SJSA1 (cell line): Measurements from ENCODE around the gene CDH26. TPM values are rescaled to one million over a fixed set of nuclear protein-coding genes. Genes with fewer than 3 reads are reported as not detected.
A peak's percentile ranks its signal among the peaks of the same experiment; 100 is the strongest.

Experiments
- DNase-seq, 2 experiments: peaks; one replicate each; pipeline ENCODE4 v3.0.0-alpha.2; 2015 to 2020; ENCODE audit warnings: low spot score in 2 of 2, low read depth in 1 of 2
- H3K27ac ChIP-seq: fragments of 250-450 bp; sonication (Bioruptor Pico); 2 replicates; pipeline ENCODE4 v1.5.1; 2020; ENCODE audit warnings: mild to moderate bottlenecking, moderate library complexity
- H3K27me3 ChIP-seq: fragments of 250-450 bp; sonication (Bioruptor Pico); replicated peaks from 2 replicates; pipeline ENCODE4 v1.5.1; 2020; ENCODE audit warnings: mild to moderate bottlenecking, moderate library complexity
- H3K36me3 ChIP-seq: fragments of 250-450 bp; sonication (Bioruptor Pico); 2 replicates; pipeline ENCODE4 v1.5.1; 2020; ENCODE audit warnings: mild to moderate bottlenecking
- H3K4me1 ChIP-seq: fragments of 250-450 bp; sonication (Bioruptor Pico); replicated peaks from 2 replicates; pipeline ENCODE4 v1.6.1; 2021; ENCODE audit warnings: mild to moderate bottlenecking
- H3K4me3 ChIP-seq: fragments of 250-450 bp; sonication (Bioruptor Pico); 2 replicates; pipeline ENCODE4 v1.5.1; 2020; ENCODE audit warnings: mild to moderate bottlenecking
- H3K9me3 ChIP-seq: fragments of 250-450 bp; sonication (Bioruptor Pico); replicated peaks from 2 replicates; pipeline ENCODE4 v1.5.1; 2020; ENCODE audit warnings: mild to moderate bottlenecking
- total RNA-seq: library from RNA; depleted of rRNA; stranded (reverse); fragments of >200 nt; shearing (Covaris generic); gene quantifications from 2 replicates; pipeline ENCODE4 v1.2.3, GENCODE V29; 2014; rRNA removed

CDH26 gene
- total RNA-seq, result not detected in 2 replicates

- no peak for DNase-seq
These were observed at the start of gene CDH26 for GRCh38 chr20:59958123-59958522. Gene CDH26 (plus strand): TSS chr20:59958423. CDS start chr20:59958727, 304 bp downstream.

GRCh38 chr20:59908855-59909254, 49.4 kb upstream of the CDH26 start:
- H3K4me1 ChIP-seq, result no peaks in the 10 kb centered on the region
- DNase-seq, result no peak
- H3K4me3 ChIP-seq, result no peak overlapping the region
- no peaks in the 10 kb centered on the region; the same call in 1 of the 2 replicates for H3K9me3 ChIP-seq
- no peaks in the 10 kb centered on the region; the same call in 1 of the 2 replicates for H3K27me3 ChIP-seq
- H3K27ac ChIP-seq, result no peak overlapping the region
- no peaks in the 10 kb centered on the region for H3K36me3 ChIP-seq

More at GRCh38 chr20:59958123-59958522, at the start of gene CDH26:
- no peaks in the 10 kb centered on the region for H3K9me3 ChIP-seq
- H3K27me3 ChIP-seq, result peaks cover 18% of the 10 kb centered on the region
- no peaks in the 10 kb centered on the region for H3K36me3 ChIP-seq
- H3K4me1 ChIP-seq, result no peaks in the 10 kb centered on the region
- no peak within 1 kb of the TSS for H3K27ac ChIP-seq
- H3K4me3 ChIP-seq, result no peak within 1 kb of the TSS

- Histone ChIP-seq H3K27ac (no peak overlapping the region), H3K36me3 (no peaks in the 10 kb centered on the region), H3K4me1 (no peaks in the 10 kb centered on the region), H3K27me3 (no peaks in the 10 kb centered on the region), H3K4me3 (no peak overlapping the region), H3K9me3 (no peaks in the 10 kb centered on the region; the same call in 1 of the 2 replicates)
- DNase-seq, result no peak
These were observed 47.2 kb upstream of the CDH26 start for GRCh38 chr20:59911041-59911440.

GRCh38 chr20:59912609-59913008, 45.6 kb upstream of the CDH26 start:
- no peak for DNase-seq
- Histone ChIP-seq H3K4me1 (no peaks in the 10 kb centered on the region), H3K27me3 (no peaks in the 10 kb centered on the region), H3K27ac (no peak overlapping the region), H3K36me3 (no peaks in the 10 kb centered on the region), H3K4me3 (no peak overlapping the region), H3K9me3 (no peaks in the 10 kb centered on the region; the same call in 1 of the 2 replicates)

GRCh38 chr20:59920944-59921343, 37.3 kb upstream of the CDH26 start:
- Histone ChIP-seq H3K27me3 (no peaks in the 10 kb centered on the region), H3K27ac (peak overlapping the region; percentile 25), H3K9me3 (no peaks in the 10 kb centered on the region), H3K4me3 (no peak overlapping the region), H3K36me3 (no peaks in the 10 kb centered on the region), H3K4me1 (peaks cover 14% of the 10 kb centered on the region)
- peak in 1 of 2 experiments; percentile 45 for DNase-seq

GRCh38 chr20:59923514-59923913, 34.7 kb upstream of the CDH26 start:
- Histone ChIP-seq H3K4me3 (no peak overlapping the region), H3K9me3 (no peaks in the 10 kb centered on the region), H3K27ac (no peak overlapping the region), H3K27me3 (no peaks in the 10 kb centered on the region), H3K4me1 (peaks cover 14% of the 10 kb centered on the region), H3K36me3 (no peaks in the 10 kb centered on the region)
- DNase-seq, result no peak

- H3K36me3 ChIP-seq, result no peaks in the 10 kb centered on the region
- no peak for DNase-seq
- no peaks in the 10 kb centered on the region for H3K9me3 ChIP-seq
- H3K4me1 ChIP-seq, result peaks cover 12% of the 10 kb centered on the region
- no peak overlapping the region for H3K4me3 ChIP-seq
- H3K27ac ChIP-seq, result no peak overlapping the region
- H3K27me3 ChIP-seq, result no peaks in the 10 kb centered on the region
These were observed 32.9 kb upstream of the CDH26 start for GRCh38 chr20:59925359-59925758.

- Histone ChIP-seq H3K9me3 (no peaks in the 10 kb centered on the region), H3K27ac (no peak overlapping the region), H3K36me3 (no peaks in the 10 kb centered on the region), H3K27me3 (no peaks in the 10 kb centered on the region), H3K4me1 (peaks cover 7% of the 10 kb centered on the region; the same call in 1 of the 2 replicates), H3K4me3 (no peak overlapping the region)
- DNase-seq, result no peak
These were observed 32.3 kb upstream of the CDH26 start for GRCh38 chr20:59925899-59926298.

- Histone ChIP-seq H3K4me1 (peaks cover 7% of the 10 kb centered on the region; the same call in 1 of the 2 replicates), H3K27ac (no peak overlapping the region), H3K36me3 (peaks cover 10% of the 10 kb centered on the region; the same call in 1 of the 2 replicates), H3K27me3 (no peaks in the 10 kb centered on the region), H3K4me3 (no peak overlapping the region), H3K9me3 (no peaks in the 10 kb centered on the region)
- no peak for DNase-seq
These were observed 26.5 kb upstream of the CDH26 start for GRCh38 chr20:59931511-59932312.

GRCh38 chr20:59932616-59933295, 25.5 kb upstream of the CDH26 start:
- Histone ChIP-seq H3K27me3 (no peaks in the 10 kb centered on the region), H3K9me3 (no peaks in the 10 kb centered on the region), H3K4me3 (no peak overlapping the region), H3K4me1 (peaks cover 7% of the 10 kb centered on the region), H3K36me3 (peaks cover 10% of the 10 kb centered on the region; the same call in 1 of the 2 replicates), H3K27ac (no peak overlapping the region)
- DNase-seq, result no peak

GRCh38 chr20:59933296-59933848, 24.9 kb upstream of the CDH26 start, which contains the start of gene SYCP2:
Gene SYCP2 (minus strand): TSS chr20:59933637. CDS start chr20:59922413, 11,224 bp downstream.
- Histone ChIP-seq H3K27me3 (no peaks in the 10 kb centered on the region), H3K36me3 (peaks cover 10% of the 10 kb centered on the region; the same call in 1 of the 2 replicates), H3K4me1 (peaks cover 13% of the 10 kb centered on the region), H3K27ac (no peak within 1 kb of the TSS), H3K9me3 (no peaks in the 10 kb centered on the region), H3K4me3 (peak within 1 kb of the TSS; percentile 44)
- DNase-seq, result no peak

GRCh38 chr20:59933849-59934585, 24.2 kb upstream of the CDH26 start:
- Histone ChIP-seq H3K4me3 (peak overlapping the region; percentile 44), H3K4me1 (peaks cover 19% of the 10 kb centered on the region), H3K27me3 (no peaks in the 10 kb centered on the region), H3K9me3 (no peaks in the 10 kb centered on the region), H3K27ac (no peak overlapping the region), H3K36me3 (peaks cover 14% of the 10 kb centered on the region; the same call in 1 of the 2 replicates)
- DNase-seq, result peak; percentile 73
